Measurements from ENCODE around the gene RNF130.
"Not testable (repeated sequence)": the region's sequence is repeated elsewhere in the genome, so short reads cannot be mapped to it uniquely, and the experiment has no call there.

The RNF130 gene

DNA sequence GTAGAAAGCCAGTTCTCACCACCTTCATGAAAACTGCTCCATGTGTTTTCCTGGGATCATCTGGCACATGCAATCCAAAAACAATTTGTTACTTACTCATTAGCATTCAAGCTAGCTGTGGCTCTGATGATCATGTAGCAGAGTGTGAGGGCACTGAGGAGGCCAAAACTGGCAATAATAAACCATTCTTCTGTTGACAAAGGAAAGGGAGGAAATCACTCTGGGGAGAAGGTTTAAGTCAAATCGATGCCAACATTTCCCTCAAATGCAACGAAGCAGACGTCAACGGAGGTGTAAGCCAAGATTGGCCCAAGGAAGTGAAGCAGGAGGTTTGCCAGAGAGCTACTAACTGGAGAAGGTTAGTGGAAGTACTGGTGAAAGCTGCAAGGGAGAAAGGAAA lies 108.2 kb downstream of the RNF130 start:
- DNase-seq: no peak

DNA sequence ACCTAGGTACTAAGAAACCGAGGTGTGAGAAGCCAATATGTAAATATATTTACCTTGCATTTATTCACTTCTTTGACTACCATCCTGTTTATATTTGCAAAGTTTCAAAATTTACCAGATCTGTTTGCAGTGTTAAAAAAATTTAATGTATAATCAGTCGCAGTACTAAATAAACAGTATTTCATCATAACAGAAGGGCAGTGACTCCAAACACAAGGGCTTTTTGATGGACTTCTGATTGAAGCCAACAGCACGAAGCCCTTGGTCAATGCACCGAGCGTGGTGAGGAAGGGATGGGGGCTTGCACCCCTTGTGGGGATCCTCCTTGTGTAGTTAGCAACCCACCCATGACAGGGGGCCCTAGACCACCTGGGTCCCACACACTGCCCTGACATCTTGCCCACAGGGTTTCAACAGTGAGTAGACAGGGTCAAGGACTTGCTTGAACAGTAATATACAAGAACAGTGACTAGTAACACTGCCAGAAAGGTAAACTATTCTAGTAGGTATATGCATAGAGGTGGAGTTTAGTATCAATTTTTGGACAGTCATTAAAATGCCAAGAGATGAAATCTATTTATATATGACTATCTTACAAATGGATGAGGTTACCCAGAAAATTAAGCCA lies 111.2 kb downstream of the RNF130 start:
- DNase-seq: no peak

DNA sequence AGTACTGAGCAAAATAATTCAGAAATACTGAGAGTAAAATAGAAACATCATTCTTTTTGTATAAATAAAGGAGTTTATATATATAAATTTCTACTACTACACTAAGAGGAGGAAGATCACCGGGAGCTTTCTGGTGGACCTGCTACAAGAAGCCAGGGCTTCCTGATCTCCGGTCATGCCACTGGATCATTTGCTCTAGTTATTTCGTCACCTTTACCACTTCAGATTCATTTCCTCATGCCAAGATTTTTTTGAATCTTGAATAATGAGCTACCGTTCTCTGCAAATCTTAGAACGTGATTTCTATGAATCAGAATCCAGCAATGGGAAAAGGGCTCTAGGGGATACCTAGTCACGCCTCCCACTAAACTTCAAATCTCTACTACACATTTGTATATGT lies 111.9 kb downstream of the RNF130 start:
- DNase-seq: no peak

DNA sequence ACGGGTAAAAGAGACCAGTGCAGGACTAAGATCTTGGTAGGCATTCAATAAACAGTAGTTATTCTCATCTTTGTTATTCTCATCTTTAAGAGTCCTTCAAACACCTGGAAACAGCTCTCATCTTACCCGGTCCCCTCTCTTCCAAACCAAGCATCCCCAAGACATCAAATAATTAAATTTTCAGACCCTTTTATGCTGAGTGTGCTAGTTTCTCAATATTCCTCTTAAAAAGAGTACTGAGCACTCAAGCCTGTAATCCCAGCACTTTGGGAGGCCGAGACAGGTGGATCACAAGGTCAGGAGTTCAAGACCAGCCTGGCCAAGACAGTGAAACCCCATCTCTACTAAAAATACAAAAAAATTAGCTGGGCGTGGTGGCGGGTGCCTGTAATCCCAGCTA lies 112.4 kb downstream of the RNF130 start:
- DNase-seq: not testable (repeated sequence)

DNA sequence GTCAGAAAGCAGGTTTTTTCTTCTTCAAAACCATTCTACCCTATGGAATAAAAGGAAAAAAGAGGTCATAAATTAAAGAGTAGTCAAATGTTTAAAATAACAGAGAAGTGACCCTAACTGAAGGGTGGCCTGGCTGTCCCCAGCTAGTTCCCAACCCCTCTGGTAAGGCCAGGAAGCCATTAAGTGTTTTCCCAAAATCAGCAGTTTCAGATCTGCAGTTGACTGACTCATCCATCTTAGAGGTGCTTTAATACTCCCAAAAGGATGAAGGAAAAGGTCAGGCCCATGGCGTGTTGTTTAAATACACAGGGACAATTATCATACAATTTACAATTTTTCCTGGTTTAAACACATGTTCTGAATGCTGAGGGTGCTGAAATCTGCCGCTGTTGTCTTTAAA lies 115.9 kb downstream of the RNF130 start:
- no peak for DNase-seq

DNA sequence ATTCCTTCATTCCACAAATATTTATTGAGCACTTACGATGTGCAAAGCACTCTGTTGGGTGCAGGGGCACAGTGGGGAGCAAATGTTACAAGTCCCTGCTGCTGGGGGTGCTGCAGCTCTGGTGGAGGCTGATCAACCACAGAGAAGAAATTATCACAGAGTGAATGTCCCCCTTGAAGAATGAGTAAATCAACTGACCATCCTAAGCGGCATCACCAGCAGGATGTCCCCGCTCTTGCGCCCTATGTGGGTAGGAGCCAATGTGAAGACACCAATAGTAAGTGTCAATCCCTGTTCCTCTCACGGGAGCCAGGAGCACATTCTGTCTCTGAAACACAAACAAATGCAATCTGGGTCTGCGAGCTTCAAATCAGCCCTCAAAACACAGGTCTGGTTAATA lies 116.5 kb downstream of the RNF130 start:
- DNase-seq: no peak

DNA sequence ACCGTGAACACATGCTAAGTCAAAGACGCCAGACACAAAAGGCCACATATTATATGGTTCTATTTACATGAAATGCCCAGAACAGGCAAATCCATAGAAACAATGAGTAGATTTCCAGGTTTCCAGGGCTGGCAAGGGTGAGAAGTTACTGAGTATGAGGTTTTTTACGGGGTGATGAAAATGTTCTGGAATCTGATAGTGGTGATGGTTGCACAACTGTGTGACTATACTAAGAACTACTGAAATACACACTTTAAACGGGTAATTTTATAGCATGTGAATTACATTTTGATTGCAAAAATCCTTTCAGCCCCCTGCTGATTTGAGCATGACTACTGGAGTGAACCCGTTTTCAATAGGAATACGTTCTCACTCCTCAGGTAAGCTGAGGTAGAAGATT lies 117.1 kb downstream of the RNF130 start:
- no peak for DNase-seq

DNA sequence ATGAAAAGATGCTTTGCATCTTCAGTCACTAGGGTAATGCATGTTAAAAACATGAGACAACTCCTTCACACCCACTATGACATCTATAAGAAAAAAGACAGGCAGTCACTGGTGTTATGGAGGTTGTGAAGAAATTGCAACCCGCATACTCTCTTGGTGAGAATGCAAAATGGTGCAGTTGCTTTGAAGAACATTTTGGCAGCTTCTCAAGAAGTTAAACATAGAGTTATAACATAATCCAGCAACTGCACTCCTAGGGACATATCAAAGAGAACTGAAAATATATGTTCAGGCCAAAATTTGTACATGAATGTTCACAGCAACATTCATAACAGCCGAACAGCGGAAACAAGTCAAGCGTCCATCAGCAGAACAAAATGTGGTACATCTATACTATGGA lies 117.6 kb downstream of the RNF130 start:
- no peak for DNase-seq

DNA sequence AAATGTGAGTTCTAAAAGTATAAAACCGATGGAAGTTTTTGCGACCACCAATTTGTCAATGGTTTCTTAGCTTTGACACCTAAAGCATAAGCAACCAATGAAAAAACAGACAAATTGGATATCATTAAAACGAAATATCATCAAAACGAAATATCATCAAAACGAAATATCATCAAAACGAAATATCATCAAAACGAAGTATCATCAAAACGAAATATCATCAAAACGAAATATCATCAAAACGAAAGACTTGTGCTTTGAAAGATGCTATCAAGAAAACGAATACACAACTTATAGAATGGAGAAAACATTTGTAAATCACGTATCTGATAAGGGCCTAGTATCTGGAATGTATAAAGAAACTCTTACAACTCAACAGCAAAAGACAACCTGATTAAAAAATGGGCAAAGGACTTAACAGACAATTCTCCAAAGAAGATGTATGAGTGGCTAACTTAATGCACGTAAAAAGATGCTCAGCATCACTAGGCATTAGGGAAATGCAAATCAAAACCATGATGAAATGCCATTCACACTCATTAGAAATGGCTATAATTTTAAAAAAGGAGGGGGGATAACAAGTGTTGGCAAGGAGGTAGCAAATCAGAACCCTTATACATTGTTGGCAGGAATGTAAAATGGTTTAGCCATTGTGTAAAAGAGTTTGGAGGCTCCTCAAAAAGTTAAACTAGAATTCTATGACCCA lies 134.4 kb downstream of the RNF130 start:
- no peak for DNase-seq

DNA sequence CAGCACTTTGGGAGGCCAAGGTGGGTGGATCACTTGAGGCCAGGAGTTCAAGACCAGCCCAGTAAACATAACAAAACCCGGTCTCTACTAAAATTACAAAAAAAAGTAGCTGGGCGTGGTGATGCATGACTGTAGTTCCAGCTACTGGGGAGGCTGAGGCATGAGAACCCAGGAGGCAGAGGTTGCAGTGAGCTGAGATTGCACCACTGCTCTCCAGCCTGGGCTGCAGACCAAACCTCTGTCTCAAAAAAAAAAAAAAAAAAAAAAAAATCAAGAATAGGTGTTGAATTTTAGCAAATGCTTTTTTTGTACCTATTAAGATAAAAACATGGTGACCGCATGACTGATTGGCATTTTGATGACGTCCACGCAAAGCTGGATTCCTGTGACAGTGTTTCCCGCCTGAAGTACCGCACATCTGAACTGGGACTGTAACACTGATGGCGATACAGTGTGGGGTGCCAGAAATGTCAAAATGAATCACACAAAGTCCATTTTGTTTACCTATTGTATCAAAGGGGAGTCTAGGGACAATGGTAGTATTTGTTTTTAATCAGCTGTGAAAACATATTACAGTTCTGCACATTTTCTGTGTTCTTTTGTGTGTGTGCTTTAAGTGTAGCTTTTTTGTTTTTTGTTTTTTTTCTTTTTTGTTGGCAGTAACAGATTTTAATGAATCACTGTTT lies 140.6 kb downstream of the RNF130 start:
- no peak for DNase-seq

DNA sequence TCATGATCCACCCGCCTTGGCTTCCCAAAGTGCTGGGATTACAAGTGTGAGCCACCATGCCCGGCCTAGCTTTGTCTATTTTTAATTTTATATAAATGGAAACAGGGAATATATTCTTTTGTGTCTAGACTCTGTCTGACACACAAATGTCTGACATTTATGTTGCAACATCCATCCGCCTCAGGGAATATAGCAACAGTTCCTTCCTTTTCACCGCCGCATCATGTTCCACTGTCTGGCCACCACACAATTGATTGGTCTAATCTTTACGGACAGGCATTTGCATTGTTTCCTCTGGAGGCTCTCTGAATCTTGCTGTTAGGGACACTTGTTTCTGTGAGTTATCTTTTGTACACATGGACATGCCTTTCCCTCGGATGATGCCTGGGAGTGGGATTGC lies 143.7 kb downstream of the RNF130 start:
- no peak for DNase-seq

DNA sequence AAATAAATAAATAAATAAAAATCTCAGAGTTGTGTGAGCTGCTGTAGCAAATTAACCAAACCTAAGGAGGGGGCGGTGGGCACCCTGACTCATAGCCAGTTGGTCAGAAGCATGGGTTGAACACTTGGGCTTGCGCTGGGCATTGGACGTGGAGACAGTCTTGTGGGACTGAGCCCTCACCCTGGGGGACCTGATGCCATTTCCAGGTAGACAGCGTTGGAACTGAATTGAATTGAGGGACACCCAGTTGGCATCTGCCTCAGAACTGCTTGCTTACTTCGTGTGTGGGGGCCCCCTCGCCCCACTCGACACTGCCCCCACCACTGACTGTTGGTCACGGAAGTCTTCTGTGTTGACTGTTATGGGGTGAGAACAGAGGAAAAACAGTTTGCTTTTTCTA lies 144.9 kb downstream of the RNF130 start:
- no peak for DNase-seq

DNA sequence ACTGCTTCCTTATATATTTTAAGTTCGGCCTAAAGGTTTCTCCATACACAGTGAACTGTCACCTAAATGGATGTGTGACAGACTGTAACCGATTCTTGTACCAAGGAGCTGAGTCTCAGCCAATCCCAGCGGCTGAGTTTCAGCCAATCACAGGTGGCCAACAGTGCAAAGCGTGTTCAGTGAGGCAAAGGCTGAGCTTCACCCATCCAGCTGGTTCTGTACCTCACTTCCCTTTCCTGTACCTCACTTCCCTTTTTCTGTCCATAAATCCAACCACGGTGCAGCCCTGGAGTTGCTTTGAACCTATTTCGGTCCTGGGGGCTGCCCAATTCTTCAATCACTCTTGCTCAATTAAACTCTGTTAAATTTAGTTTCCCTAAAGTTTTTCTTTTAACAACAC lies 148.1 kb downstream of the RNF130 start:
- no peak for DNase-seq

DNA sequence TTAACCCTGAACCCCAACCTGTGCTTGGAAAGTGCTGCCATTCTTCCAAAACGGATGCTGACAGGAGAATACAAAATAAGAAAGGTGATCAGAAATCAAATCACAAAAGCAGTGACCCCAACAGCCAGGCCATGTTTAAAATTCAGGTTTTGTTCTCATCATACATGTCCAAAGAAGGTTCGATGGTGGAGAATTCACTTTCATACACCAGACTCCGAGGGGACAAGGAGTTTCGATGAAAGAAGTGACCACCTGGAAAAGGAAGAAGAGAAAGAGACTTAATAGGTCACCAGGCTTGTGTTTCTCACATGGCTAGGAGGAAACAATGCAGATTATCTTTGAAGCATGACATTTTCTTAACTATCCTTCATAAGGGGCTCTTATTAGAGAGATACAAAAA lies 151.4 kb downstream of the RNF130 start:
- DNase-seq: no peak

DNA sequence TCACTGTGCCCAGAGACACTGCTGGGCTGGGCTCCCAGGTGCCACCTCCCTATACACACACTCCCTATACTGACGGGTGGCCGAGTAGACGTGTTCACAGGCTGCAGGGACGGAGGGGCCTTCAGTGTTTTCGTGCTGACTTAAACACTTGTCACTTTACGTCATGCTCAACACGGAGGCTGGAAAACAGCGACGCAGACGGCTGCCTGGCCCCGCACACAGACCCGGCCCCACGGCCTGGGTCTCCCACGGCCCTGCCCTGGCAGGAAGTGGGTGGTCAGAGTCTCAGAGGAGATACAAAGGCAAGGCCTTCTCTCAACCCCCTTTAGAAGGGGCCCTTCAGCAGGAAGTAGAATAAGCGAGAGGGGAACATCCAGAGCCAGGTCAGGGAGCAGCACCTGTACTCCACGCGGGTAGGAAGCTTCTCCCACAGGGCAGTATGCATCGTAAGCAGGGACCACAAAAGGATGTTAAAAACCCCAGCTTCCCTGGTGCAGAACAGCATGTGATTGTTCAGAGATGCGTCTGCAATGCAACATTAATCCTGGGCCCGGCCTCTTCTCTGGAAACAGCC lies 152.0 kb downstream of the RNF130 start:
- DNase-seq: no peak

DNA sequence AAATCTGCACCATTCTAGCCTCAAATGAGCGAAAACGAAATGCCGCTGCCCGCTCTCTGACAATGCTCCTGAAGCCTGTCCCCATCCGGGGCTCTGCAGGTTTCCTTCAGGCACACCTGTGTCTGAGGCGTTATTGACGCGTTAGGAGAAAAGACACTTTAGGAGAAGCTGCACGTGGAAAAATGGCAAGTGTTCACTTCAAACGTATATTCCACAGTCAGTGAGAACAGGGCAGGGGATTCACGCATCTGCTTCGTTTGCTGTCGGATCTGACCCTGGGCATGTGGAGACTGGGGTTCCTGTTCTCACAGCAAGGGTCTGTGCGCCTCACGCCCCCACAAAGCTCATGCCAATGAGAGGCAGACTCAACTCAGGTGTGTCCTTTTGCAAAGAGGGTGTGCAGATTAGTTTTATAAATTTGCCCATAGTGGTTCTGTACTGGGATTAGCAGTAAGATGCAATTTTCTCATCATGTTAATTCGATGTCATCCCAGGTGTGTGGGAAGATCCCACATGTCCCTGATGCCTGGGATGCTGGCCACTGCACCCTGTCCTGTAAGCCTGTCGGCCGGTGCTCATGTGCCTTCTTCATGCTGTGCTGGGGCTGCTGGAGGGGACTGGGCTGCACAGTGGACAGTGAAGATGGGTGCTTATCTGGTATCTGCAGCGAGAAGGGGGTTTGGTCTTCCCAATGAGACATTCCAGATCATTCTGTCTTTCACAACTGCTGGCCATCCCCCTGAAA lies 152.6 kb downstream of the RNF130 start:
- DNase-seq: no peak

DNA sequence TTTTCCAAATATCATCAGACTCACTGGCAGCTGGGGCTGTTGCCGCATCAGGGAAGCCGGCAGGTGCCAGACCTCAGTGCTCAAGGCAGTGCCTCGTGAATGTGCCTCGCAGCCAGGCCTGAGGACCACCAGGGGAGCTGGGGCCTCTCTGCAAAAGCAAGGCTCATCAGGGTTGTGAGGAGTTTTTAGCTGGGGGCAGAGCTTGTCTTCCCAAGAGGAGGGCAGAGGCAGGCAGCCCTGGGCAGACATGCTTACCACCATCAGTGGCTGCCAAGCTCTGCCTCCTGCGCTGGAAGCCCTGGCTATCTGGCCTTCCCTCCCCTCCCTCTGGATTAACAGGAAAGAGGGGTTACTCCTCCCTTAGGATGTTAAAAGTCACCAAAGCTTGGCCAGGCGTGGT lies 155.0 kb downstream of the RNF130 start:
- no peak for DNase-seq

DNA sequence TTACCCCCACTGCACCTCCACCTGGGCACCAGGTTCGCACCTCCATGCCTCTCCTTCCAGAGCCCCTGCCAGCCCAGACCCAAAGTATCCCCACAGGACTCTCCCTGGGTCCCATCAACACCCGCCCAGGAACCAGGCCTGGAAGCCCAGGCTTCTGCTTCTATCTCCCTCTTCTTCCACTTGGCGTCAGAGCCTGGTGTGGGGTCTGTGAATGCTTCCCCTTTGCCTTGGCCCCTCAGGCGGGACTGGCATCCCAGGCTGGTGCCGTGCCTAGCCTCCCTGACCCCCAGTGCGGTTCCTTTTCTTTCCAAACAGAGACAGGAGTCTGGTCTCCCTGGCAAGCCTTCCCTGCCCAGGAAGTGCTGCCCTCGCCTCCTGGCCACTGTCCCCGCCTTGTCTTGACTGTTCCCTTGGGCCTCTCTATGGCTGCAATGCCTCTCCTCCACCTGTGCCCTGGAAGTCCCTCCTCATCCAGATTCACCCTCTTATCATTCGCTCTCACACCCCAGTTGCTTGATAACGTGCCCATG lies 156.1 kb downstream of the RNF130 start:
- no peak for DNase-seq

DNA sequence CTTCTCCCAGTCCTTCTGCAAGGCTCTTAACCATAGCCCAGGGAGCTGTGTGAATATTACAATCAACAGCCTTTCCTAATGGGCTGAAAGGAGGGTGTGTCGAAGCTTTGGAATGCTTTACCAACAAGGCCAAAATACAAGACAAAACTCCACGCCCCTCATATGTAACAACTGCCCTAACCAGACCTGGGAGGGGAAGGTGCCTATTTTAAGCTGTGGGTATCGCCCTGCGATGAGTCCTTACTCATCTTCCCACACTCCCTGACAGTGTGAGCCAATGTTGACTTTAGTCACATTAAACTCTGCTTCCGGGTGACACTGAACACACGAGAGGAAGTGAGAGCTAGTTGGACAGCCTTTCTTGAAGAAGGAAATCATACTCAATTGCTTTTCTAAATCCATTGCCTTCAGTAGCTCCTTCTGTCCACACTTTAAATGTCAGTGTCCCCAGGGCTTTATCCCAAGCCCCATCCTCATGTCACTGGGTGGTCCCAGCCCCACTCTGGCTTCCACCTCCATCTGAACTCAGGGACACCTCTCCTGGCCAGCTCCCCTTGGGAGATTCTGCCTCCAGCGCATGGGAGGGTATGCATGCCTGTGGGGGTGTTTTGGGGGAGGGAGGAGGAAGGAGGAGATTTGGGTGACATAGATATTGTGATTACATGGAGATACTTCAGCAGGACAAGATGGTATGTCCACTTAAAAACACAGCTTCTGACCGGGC lies 157.4 kb downstream of the RNF130 start:
- no peak for DNase-seq

DNA sequence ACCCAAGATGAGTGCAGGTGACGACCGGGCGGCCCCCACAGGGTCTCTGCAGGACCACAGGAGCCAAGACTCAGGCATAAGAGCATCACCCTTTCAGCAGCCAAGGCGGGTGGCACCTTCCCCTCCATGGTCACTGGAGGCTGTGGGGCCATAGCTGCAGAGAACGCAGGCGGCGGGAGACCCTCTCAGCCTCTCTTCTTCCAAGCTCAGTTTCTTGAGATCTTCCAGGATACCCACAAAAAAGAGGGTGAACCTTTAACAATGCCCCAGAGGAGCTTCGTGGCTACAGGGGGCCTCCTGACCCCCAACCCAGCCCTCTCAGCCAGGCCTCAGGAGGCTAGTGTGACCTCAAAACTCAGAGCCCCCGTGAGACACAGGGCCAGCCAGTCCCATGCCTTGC lies 158.1 kb downstream of the RNF130 start:
- DNase-seq: no peak

DNA sequence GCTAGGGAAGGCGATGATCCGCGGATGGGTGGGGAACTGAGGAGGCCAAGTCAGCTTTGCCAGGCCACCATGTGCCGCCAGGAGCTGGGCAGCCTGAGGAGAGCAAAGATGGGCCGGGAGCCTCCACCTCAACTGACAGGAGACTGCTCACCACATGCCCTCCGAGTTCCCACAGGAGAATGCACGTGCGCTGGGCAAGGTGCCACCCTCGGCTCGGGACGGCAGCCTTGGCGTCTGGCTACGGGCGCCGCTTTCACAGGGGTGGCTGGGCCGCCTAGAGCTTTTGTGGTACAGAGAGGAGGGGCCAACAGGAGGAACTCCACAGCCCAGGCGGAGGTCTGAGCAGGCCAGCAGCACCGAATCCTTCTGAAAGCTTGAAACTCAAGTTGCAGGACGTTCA lies 158.6 kb downstream of the RNF130 start:
- DNase-seq: no peak

DNA sequence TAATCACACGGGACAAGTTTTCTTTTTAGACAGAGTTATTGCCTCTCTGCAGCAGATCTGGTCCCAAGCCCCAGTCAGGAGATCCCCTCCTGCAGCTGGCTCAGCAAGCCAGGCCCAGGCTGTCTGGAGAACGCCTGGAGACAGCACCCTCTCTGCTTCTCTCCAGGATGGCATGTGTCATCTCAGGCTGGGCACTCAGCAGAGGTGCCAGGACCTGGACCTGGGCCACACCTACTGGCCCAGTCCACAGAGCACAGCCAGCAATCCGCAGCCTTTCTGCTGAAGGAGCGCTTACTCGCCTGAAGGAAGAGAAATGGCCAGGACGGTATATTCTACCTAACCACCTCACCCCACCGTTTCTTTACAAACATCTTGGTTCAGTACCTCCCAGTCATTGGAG lies 159.2 kb downstream of the RNF130 start:
- no peak for DNase-seq

Data from activated effector memory CD4-positive, alpha-beta T cell treated with Interleukin-2 at 50 U/mL for 16 hours (primary cell).